Measurements from ENCODE around the gene GMPS.

GRCh38 chr3:155956508-155957411 lies 86.3 kb downstream of the GMPS start:
- TF ChIP-seq, protein P1, sequence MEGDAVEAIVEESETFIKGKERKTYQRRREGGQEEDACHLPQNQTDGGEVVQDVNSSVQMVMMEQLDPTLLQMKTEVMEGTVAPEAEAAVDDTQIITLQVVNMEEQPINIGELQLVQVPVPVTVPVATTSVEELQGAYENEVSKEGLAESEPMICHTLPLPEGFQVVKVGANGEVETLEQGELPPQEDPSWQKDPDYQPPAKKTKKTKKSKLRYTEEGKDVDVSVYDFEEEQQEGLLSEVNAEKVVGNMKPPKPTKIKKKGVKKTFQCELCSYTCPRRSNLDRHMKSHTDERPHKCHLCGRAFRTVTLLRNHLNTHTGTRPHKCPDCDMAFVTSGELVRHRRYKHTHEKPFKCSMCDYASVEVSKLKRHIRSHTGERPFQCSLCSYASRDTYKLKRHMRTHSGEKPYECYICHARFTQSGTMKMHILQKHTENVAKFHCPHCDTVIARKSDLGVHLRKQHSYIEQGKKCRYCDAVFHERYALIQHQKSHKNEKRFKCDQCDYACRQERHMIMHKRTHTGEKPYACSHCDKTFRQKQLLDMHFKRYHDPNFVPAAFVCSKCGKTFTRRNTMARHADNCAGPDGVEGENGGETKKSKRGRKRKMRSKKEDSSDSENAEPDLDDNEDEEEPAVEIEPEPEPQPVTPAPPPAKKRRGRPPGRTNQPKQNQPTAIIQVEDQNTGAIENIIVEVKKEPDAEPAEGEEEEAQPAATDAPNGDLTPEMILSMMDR (IDR thresholded peaks at IDR 0.05) = no peak
- TF ChIP-seq POLR2AphosphoS5 (IDR thresholded peaks at IDR 0.05) = no peak
- no peak for TF ChIP-seq POLR2A (IDR thresholded peaks at IDR 0.05)

All from gastroesophageal sphincter (tissue), 3 donors.